Peyer's patch (tissue), 4 donors: ENCODE measurements around the gene TCF12. TPM values are rescaled to one million over a fixed set of nuclear protein-coding genes. Genes with fewer than 3 reads are reported as not detected.

Experiments
- DNase-seq, 3 donors: peaks; one replicate each; pipeline ENCODE4 v3.0.0-alpha.2; 2017 to 2019
- H3K27ac ChIP-seq, 4 donors: fragments of 200-600 bp; sonication (generic); one replicate each; pipeline ENCODE4 v1.5.1; 2016 to 2019
- H3K27me3 ChIP-seq, 2 donors: fragments of 200-600 bp; sonication (generic); one replicate each; pipeline ENCODE4 v1.5.1; 2019
- H3K36me3 ChIP-seq, 3 donors: fragments of 200-600 bp; sonication (generic); one replicate each; pipeline ENCODE4 v1.5.1; 2016 to 2019
- H3K4me1 ChIP-seq, 4 donors: fragments of 200-600 bp; sonication (generic); one replicate each; pipeline ENCODE4 v1.5.1; 2016 to 2019
- H3K4me3 ChIP-seq, 4 donors: fragments of 200-600 bp; sonication (generic); 1 replicate in 3 of 4; 2 replicates in 1 of 4; pipeline ENCODE4 v1.5.1; 2016 to 2019; ENCODE audit warnings: mild to moderate bottlenecking in 1 of 4
- H3K9me3 ChIP-seq, 4 donors: fragments of 200-600 bp; sonication (generic); one replicate each; pipeline ENCODE4 v1.5.1; 2016 to 2019; ENCODE audit warnings: mild to moderate bottlenecking in 1 of 4
- CTCF ChIP-seq, 6 experiments: fragments of 450-650 bp in 4 of 6; fragments of 200-600 bp in 2 of 6; sonication (generic) in 1 of 6; IDR thresholded peaks; one replicate each; pipeline ENCODE4 v1.5.1; 2017 to 2019; ENCODE audit warnings: antibody characterized with exemption in 6 of 6, mild to moderate bottlenecking in 3 of 6, moderate library complexity in 1 of 6
- POLR2A ChIP-seq, 2 donors: fragments of 450-650 bp; IDR thresholded peaks; one replicate each; pipeline ENCODE4 v1.5.1; 2017; ENCODE audit warnings: antibody characterized with exemption in 2 of 2, mild to moderate bottlenecking in 2 of 2, moderate library complexity in 2 of 2
- total RNA-seq, 4 donors: library from RNA; depleted of rRNA; stranded (reverse); fragments of >200 nt; gene quantifications; one replicate each; pipeline ENCODE4 v1.1.0, GENCODE V29; 2016

Gene TCF12
- total RNA-seq, 4 donors from 2014 or later, result 98.4 to 815 (median 215) TPM

- no peak for TF ChIP-seq POLR2A (IDR thresholded peaks at IDR 0.05)
- TF ChIP-seq CTCF (IDR thresholded peaks at IDR 0.05), result no peak
- Histone ChIP-seq H3K27me3 (no peaks in the 10 kb centered on the region), H3K27ac (peak overlapping the region in 1 of 4 donors; percentile 80), H3K36me3 (no peaks in the 10 kb centered on the region), H3K4me3 (peak overlapping the region in 2 of 4 donors; percentile 24 to 44), H3K9me3 (no peaks in the 10 kb centered on the region), H3K4me1 (peaks cover 0 to 18% (median 5%) of the 10 kb centered on the region in 4 donors)
- DNase-seq, result no peak
Observed at GRCh38 chr15:57302640-57303257, 384.3 kb downstream of the TCF12 start.

GRCh38 chr15:57305009-57305408 lies 386.6 kb downstream of the TCF12 start:
- no peak for DNase-seq
- no peaks in the 10 kb centered on the region for H3K27me3 ChIP-seq
- H3K27ac ChIP-seq, result peak overlapping the region in 1 of 4 donors; percentile 38
- H3K36me3 ChIP-seq, result no peaks in the 10 kb centered on the region
- no peak overlapping the region for H3K4me3 ChIP-seq
- TF ChIP-seq POLR2A (IDR thresholded peaks at IDR 0.05), result no peak
- no peak for TF ChIP-seq CTCF (IDR thresholded peaks at IDR 0.05)
- H3K4me1 ChIP-seq, result peaks cover 0 to 22% (median 3%) of the 10 kb centered on the region in 4 donors
- H3K9me3 ChIP-seq, result no peaks in the 10 kb centered on the region

- peak overlapping the region; percentile 55 to 67 (median 60) for H3K27ac ChIP-seq
- no peaks in the 10 kb centered on the region for H3K36me3 ChIP-seq
- H3K9me3 ChIP-seq, result no peaks in the 10 kb centered on the region
- peaks cover 0 to 29% (median 3%) of the 10 kb centered on the region in 4 donors for H3K4me1 ChIP-seq
- DNase-seq, result peak; percentile 91 to 95 (median 93)
- no peaks in the 10 kb centered on the region for H3K27me3 ChIP-seq
- peak overlapping the region; percentile 35 to 51 (median 44) for H3K4me3 ChIP-seq
- TF ChIP-seq CTCF (IDR thresholded peaks at IDR 0.05) (peak; percentile 76 to 87 (median 87)), POLR2A (IDR thresholded peaks at IDR 0.05) (no peak)
Observed at GRCh38 chr15:57306161-57306943, 387.9 kb downstream of the TCF12 start.

- Histone ChIP-seq H3K27me3 (no peaks in the 10 kb centered on the region), H3K27ac (peak overlapping the region; percentile 55 to 67 (median 60)), H3K9me3 (no peaks in the 10 kb centered on the region), H3K36me3 (no peaks in the 10 kb centered on the region), H3K4me3 (peak overlapping the region; percentile 35 to 51 (median 44)), H3K4me1 (peaks cover 0 to 35% (median 3%) of the 10 kb centered on the region in 4 donors)
- no peak for DNase-seq
- TF ChIP-seq CTCF (IDR thresholded peaks at IDR 0.05) (no peak), POLR2A (IDR thresholded peaks at IDR 0.05) (no peak)
Observed at GRCh38 chr15:57306944-57307411, 388.5 kb downstream of the TCF12 start.

GRCh38 chr15:57307527-57308169 lies 389.2 kb downstream of the TCF12 start:
- Histone ChIP-seq H3K9me3 (no peaks in the 10 kb centered on the region), H3K36me3 (no peaks in the 10 kb centered on the region), H3K4me1 (peaks cover 0 to 36% (median 3%) of the 10 kb centered on the region in 4 donors), H3K27me3 (no peaks in the 10 kb centered on the region), H3K4me3 (no peak overlapping the region), H3K27ac (peak overlapping the region in 2 of 4 donors; percentile 55 to 67)
- no peak for TF ChIP-seq POLR2A (IDR thresholded peaks at IDR 0.05)
- TF ChIP-seq CTCF (IDR thresholded peaks at IDR 0.05), result no peak
- DNase-seq, result no peak
